Measurements from ENCODE around the gene PID1. TPM values are rescaled to one million over a fixed set of nuclear protein-coding genes. Genes with fewer than 3 reads are reported as not detected.

Gene PID1
- total and polyA plus RNA-seq, 5 experiments from 2014 or later, result 0.18 TPM; not detected in 4

GRCh38 chr2:229059331-229060033 is 211.6 kb downstream of the PID1 start:
- H3K36me3 Mint-ChIP-seq, result peaks cover 0 to 6% (median 0%) of the 10 kb centered on the region in 3 donors
- POLR2A ChIA-PET, result no interaction called here
- H3K27me3 Mint-ChIP-seq, result peaks cover 0 to 3% (median 0%) of the 10 kb centered on the region in 5 donors
- H3K4me3 Mint-ChIP-seq, result no peak overlapping the region
- no peak overlapping the region for H3K27ac Mint-ChIP-seq
- H3K9me3 Mint-ChIP-seq, result peaks cover 3 to 38% (median 9%) of the 10 kb centered on the region in 9 donors
- ATAC-seq, result no peak
- no peak for DNase-seq
- no peaks in the 10 kb centered on the region for H3K4me1 Mint-ChIP-seq

- Mint-ChIP-seq H3K27me3 (peaks cover 0 to 3% (median 0%) of the 10 kb centered on the region in 5 donors), H3K27ac (no peak overlapping the region), H3K9me3 (peaks cover 0 to 28% (median 8%) of the 10 kb centered on the region in 9 donors), H3K36me3 (peaks cover 0 to 5% (median 0%) of the 10 kb centered on the region in 3 donors), H3K4me1 (no peaks in the 10 kb centered on the region), H3K4me3 (no peak overlapping the region)
- DNase-seq (no peak), ATAC-seq (no peak)
- POLR2A ChIA-PET, result no interaction called here
Observed at GRCh38 chr2:229057976-229058553, 213.0 kb downstream of the PID1 start.

- Mint-ChIP-seq H3K27ac (no peak overlapping the region), H3K9me3 (peaks cover 0 to 13% (median 2%) of the 10 kb centered on the region in 9 donors), H3K4me1 (no peaks in the 10 kb centered on the region), H3K4me3 (no peak overlapping the region), H3K36me3 (no peaks in the 10 kb centered on the region), H3K27me3 (peaks cover 0 to 3% (median 0%) of the 10 kb centered on the region in 5 donors)
- DNase-seq (no peak), ATAC-seq (no peak)
- POLR2A ChIA-PET, result no interaction called here
Observed at GRCh38 chr2:229054311-229054710, 216.8 kb downstream of the PID1 start.

GRCh38 chr2:229051798-229052197 is 219.3 kb downstream of the PID1 start:
- Mint-ChIP-seq H3K4me3 (no peak overlapping the region), H3K27me3 (peaks cover 0 to 3% (median 0%) of the 10 kb centered on the region in 5 donors), H3K27ac (no peak overlapping the region), H3K9me3 (peaks cover 0 to 12% (median 3%) of the 10 kb centered on the region in 9 donors), H3K4me1 (no peaks in the 10 kb centered on the region), H3K36me3 (no peaks in the 10 kb centered on the region)
- POLR2A ChIA-PET, result no interaction called here
- DNase-seq (no peak), ATAC-seq (no peak)

GRCh38 chr2:229050133-229050532 is 221.0 kb downstream of the PID1 start:
- Mint-ChIP-seq H3K27ac (no peak overlapping the region), H3K4me1 (no peaks in the 10 kb centered on the region), H3K27me3 (no peaks in the 10 kb centered on the region), H3K4me3 (no peak overlapping the region), H3K9me3 (peaks cover 0 to 12% (median 4%) of the 10 kb centered on the region in 9 donors), H3K36me3 (no peaks in the 10 kb centered on the region)
- no peak for ATAC-seq
- no peak for DNase-seq
- POLR2A ChIA-PET, result no interaction called here

- ATAC-seq, result no peak
- no peaks in the 10 kb centered on the region for H3K36me3 Mint-ChIP-seq
- H3K4me3 Mint-ChIP-seq, result no peak overlapping the region
- no peaks in the 10 kb centered on the region for H3K27me3 Mint-ChIP-seq
- no peak overlapping the region for H3K27ac Mint-ChIP-seq
- no peak for DNase-seq
- H3K9me3 Mint-ChIP-seq, result peaks cover 0 to 12% (median 0%) of the 10 kb centered on the region in 9 donors
- POLR2A ChIA-PET, result no interaction called here
- H3K4me1 Mint-ChIP-seq, result no peaks in the 10 kb centered on the region
Observed at GRCh38 chr2:229048134-229048533, 223.0 kb downstream of the PID1 start.

GRCh38 chr2:229045671-229046070 is 225.4 kb downstream of the PID1 start:
- POLR2A ChIA-PET, result no interaction called here
- no peaks in the 10 kb centered on the region for H3K4me1 Mint-ChIP-seq
- no peaks in the 10 kb centered on the region for H3K27me3 Mint-ChIP-seq
- ATAC-seq, result no peak
- DNase-seq, result no peak
- H3K4me3 Mint-ChIP-seq, result no peak overlapping the region
- H3K9me3 Mint-ChIP-seq, result peaks cover 0 to 11% (median 0%) of the 10 kb centered on the region in 9 donors
- no peak overlapping the region for H3K27ac Mint-ChIP-seq
- H3K36me3 Mint-ChIP-seq, result no peaks in the 10 kb centered on the region

GRCh38 chr2:229044581-229044980 is 226.5 kb downstream of the PID1 start:
- ATAC-seq (no peak), DNase-seq (no peak)
- H3K4me3 Mint-ChIP-seq, result no peak overlapping the region
- POLR2A ChIA-PET, result no interaction called here
- no peak overlapping the region for H3K27ac Mint-ChIP-seq
- no peaks in the 10 kb centered on the region for H3K36me3 Mint-ChIP-seq
- no peaks in the 10 kb centered on the region for H3K27me3 Mint-ChIP-seq
- peaks cover 0 to 14% (median 1%) of the 10 kb centered on the region in 9 donors for H3K9me3 Mint-ChIP-seq
- H3K4me1 Mint-ChIP-seq, result no peaks in the 10 kb centered on the region

GRCh38 chr2:229043681-229044080 is 227.4 kb downstream of the PID1 start:
- peaks cover 0 to 15% (median 1%) of the 10 kb centered on the region in 9 donors for H3K9me3 Mint-ChIP-seq
- no peaks in the 10 kb centered on the region for H3K36me3 Mint-ChIP-seq
- no peak for ATAC-seq
- H3K27me3 Mint-ChIP-seq, result no peaks in the 10 kb centered on the region
- no peak for DNase-seq
- no peak overlapping the region for H3K27ac Mint-ChIP-seq
- H3K4me3 Mint-ChIP-seq, result no peak overlapping the region
- POLR2A ChIA-PET, result no interaction called here
- H3K4me1 Mint-ChIP-seq, result no peaks in the 10 kb centered on the region

GRCh38 chr2:229042349-229042748 is 228.7 kb downstream of the PID1 start:
- no peaks in the 10 kb centered on the region for H3K36me3 Mint-ChIP-seq
- POLR2A ChIA-PET, result no interaction called here
- no peak for ATAC-seq

GRCh38 chr2:229041691-229042090 is 229.4 kb downstream of the PID1 start:
- no peaks in the 10 kb centered on the region for H3K4me1 Mint-ChIP-seq
- no peak overlapping the region for H3K27ac Mint-ChIP-seq
- no peak for DNase-seq
- H3K9me3 Mint-ChIP-seq, result peaks cover 0 to 13% (median 1%) of the 10 kb centered on the region in 9 donors
- H3K4me3 Mint-ChIP-seq, result no peak overlapping the region
- H3K36me3 Mint-ChIP-seq, result no peaks in the 10 kb centered on the region
- H3K27me3 Mint-ChIP-seq, result no peaks in the 10 kb centered on the region
- no peak for ATAC-seq
- POLR2A ChIA-PET, result no interaction called here

More at GRCh38 chr2:229042349-229042748, 228.7 kb downstream of the PID1 start:
- no peaks in the 10 kb centered on the region for H3K27me3 Mint-ChIP-seq
- H3K9me3 Mint-ChIP-seq, result peaks cover 0 to 18% (median 1%) of the 10 kb centered on the region in 9 donors
- no peak for DNase-seq
- no peak overlapping the region for H3K4me3 Mint-ChIP-seq
- H3K27ac Mint-ChIP-seq, result no peak overlapping the region
- H3K4me1 Mint-ChIP-seq, result no peaks in the 10 kb centered on the region

- DNase-seq (no peak), ATAC-seq (no peak)
- POLR2A ChIA-PET, result no interaction called here
- H3K9me3 Mint-ChIP-seq, result peaks cover 0 to 11% (median under 1%) of the 10 kb centered on the region in 9 donors
- H3K36me3 Mint-ChIP-seq, result no peaks in the 10 kb centered on the region
- no peaks in the 10 kb centered on the region for H3K27me3 Mint-ChIP-seq
- no peak overlapping the region for H3K27ac Mint-ChIP-seq
- no peaks in the 10 kb centered on the region for H3K4me1 Mint-ChIP-seq
- H3K4me3 Mint-ChIP-seq, result no peak overlapping the region
Observed at GRCh38 chr2:229037621-229038020, 233.5 kb downstream of the PID1 start.

GRCh38 chr2:229033816-229034215 is 237.3 kb downstream of the PID1 start:
- no peaks in the 10 kb centered on the region for H3K4me1 Mint-ChIP-seq
- H3K4me3 Mint-ChIP-seq, result no peak overlapping the region
- POLR2A ChIA-PET, result no interaction called here
- peaks cover 0 to 14% (median 2%) of the 10 kb centered on the region in 9 donors for H3K9me3 Mint-ChIP-seq
- no peaks in the 10 kb centered on the region for H3K27me3 Mint-ChIP-seq
- no peak for DNase-seq
- no peak overlapping the region for H3K27ac Mint-ChIP-seq
- no peaks in the 10 kb centered on the region for H3K36me3 Mint-ChIP-seq
- ATAC-seq, result no peak
